RWPE2 (cell line): ENCODE measurements around the gene RYK.

Source experiments
- ATAC-seq: fragments of 200-7000 bp; cut with Tn5 transposase; 3 replicates; pipeline ENCODE4 v1.9.1; 2021; ENCODE audit warnings: low read depth
- DNase-seq: peaks from one replicate; pipeline ENCODE4 v3.0.0-alpha.2; 2020; ENCODE audit warnings: low spot score
- H3K27ac ChIP-seq: fragments of 450-650 bp; 2 replicates; pipeline ENCODE4 v1.5.1; 2017; ENCODE audit warnings: mild to moderate bottlenecking; ENCODE audit not compliant: poor library complexity, severe bottlenecking
- H3K27me3 ChIP-seq: fragments of 250-450 bp; sonication (Bioruptor Pico); 2 replicates; pipeline ENCODE4 v1.5.1; 2021; ENCODE audit warnings: mild to moderate bottlenecking, moderate library complexity; ENCODE audit not compliant: insufficient read depth, poor library complexity, severe bottlenecking
- H3K36me3 ChIP-seq: fragments of 250-450 bp; sonication (Bioruptor Pico); 2 replicates; pipeline ENCODE4 v1.5.1; 2020; ENCODE audit warnings: low read depth, mild to moderate bottlenecking, moderate library complexity
- H3K4me1 ChIP-seq: fragments of 250-450 bp; sonication (Bioruptor Pico); 2 replicates; pipeline ENCODE4 v1.5.1; 2021; ENCODE audit warnings: mild to moderate bottlenecking, moderate library complexity; ENCODE audit not compliant: insufficient read depth, poor library complexity, severe bottlenecking
- H3K4me3 ChIP-seq: fragments of 250-450 bp; sonication (Bioruptor Pico); 2 replicates; pipeline ENCODE4 v1.5.1; 2021; ENCODE audit warnings: mild to moderate bottlenecking, moderate library complexity; ENCODE audit not compliant: severe bottlenecking
- H3K9me3 ChIP-seq: fragments of 250-450 bp; sonication (Bioruptor Pico); 2 replicates; pipeline ENCODE4 v1.5.1; 2021; ENCODE audit warnings: mild to moderate bottlenecking, moderate library complexity; ENCODE audit not compliant: severe bottlenecking
- CTCF ChIP-seq: fragments of 450-650 bp; IDR thresholded peaks from one replicate; pipeline ENCODE4 v1.5.1; 2017; ENCODE audit warnings: mild to moderate bottlenecking, moderate library complexity; ENCODE audit not compliant: poor library complexity, severe bottlenecking

The RYK gene

GRCh38 chr3:134260987-134261386 lies 10.3 kb upstream of the RYK start:
- Histone ChIP-seq H3K9me3 (peaks cover 2% of the 10 kb centered on the region), H3K4me3 (no peak overlapping the region), H3K27me3 (no peaks in the 10 kb centered on the region), H3K36me3 (no peaks in the 10 kb centered on the region), H3K4me1 (peaks cover 4% of the 10 kb centered on the region), H3K27ac (no peak overlapping the region)
- DNase-seq (no peak), ATAC-seq (no peak)
- no peak for TF ChIP-seq CTCF

DNA sequence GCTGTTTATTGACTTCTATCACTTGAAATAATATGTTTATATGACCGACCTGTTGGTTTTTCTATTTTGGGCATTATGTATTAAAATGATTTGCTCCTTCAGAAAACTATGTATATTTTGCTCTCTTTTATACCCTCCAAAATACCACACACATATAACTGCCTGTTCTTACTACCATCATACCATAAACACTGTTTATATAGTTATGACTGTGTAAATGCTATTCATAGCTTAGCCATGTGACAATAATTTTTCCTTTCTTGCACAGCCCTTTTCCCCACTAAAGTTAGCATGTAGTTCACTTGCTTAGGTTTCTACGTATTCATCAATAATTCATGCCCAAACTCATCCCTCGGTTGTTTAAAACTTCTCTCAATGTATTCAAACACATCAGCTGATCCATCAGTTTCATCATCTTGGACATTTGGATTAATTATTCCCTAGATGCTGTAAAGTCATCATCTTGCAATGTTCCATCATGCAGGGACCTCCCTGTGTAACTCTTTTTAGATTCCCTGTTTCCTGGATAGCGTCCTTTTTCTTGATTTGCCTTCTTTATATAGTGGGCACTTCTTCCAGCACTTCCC lies 8.2 kb upstream of the RYK start:
- no peaks in the 10 kb centered on the region for H3K27me3 ChIP-seq
- H3K36me3 ChIP-seq: no peaks in the 10 kb centered on the region
- TF ChIP-seq CTCF: no peak
- no peak overlapping the region for H3K27ac ChIP-seq
- peaks cover 2% of the 10 kb centered on the region for H3K9me3 ChIP-seq
- H3K4me1 ChIP-seq: peaks cover 4% of the 10 kb centered on the region
- DNase-seq (no peak), ATAC-seq (peak; percentile 21; the same call in 1 of the 3 replicates)
- H3K4me3 ChIP-seq: no peak overlapping the region

DNA sequence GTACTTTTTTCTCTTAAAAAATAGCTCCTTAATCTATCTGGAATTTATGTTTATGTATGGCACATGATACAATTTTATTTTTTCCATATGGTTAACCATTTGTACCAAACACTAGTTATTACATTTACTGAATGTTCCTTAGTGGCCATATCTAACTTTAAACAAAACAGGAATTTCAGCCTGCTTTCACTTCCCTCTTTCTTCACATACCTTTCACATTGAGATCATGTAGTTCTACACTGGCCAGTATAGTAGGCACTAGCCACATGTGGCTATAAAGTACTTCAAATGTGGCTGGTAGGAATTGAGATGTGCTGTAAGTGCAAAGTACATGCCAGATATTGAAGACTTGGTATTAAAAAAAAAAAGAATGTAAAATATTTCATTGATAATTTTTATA lies 4.7 kb upstream of the RYK start:
- ATAC-seq (no peak), DNase-seq (no peak)
- no peak overlapping the region for H3K27ac ChIP-seq
- H3K4me1 ChIP-seq: peaks cover 7% of the 10 kb centered on the region
- H3K9me3 ChIP-seq: no peaks in the 10 kb centered on the region
- H3K27me3 ChIP-seq: no peaks in the 10 kb centered on the region
- no peaks in the 10 kb centered on the region for H3K36me3 ChIP-seq
- no peak for TF ChIP-seq CTCF
- no peak overlapping the region for H3K4me3 ChIP-seq

DNA sequence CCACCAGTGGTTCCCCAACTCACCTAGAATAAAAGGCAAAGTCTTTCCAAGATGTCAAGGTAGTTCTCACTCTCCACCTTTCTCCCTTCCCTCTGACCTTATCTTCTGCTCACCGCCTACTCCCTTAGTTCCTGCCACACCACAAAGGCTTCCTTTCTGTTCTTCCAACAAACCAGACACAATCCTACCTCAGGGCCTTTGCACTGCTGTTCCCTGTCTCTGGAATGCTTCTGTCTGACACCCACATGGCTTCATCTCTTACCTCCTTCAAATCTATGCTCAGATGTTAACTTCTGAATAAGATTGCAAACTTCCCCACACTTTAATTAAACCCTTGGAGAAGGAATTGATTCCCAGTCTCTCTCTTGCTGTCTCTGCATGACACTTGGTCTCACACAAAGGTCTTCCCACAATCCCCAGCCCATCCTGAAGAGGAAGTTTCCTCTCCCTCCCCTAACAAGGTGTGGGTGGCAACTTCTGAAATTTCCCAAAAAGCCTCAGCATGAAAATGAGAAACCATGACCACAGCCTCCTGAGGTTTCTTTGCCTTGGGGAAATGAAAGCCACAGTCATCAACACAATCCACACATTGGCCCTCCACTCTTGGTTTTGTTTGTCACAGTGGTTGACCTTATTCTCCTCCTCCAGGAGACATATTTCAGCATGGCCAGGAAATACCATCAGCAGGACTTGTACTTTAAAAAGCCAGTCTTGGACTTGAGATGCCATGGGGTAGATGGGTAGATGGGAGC lies 3.0 kb upstream of the RYK start:
- Histone ChIP-seq H3K27ac (no peak overlapping the region), H3K36me3 (no peaks in the 10 kb centered on the region), H3K4me3 (no peak overlapping the region), H3K27me3 (no peaks in the 10 kb centered on the region), H3K4me1 (peaks cover 5% of the 10 kb centered on the region), H3K9me3 (no peaks in the 10 kb centered on the region)
- no peak for ATAC-seq
- DNase-seq: no peak
- no peak for TF ChIP-seq CTCF

- Histone ChIP-seq H3K27ac (no peak overlapping the region), H3K4me1 (peaks cover 10% of the 10 kb centered on the region), H3K4me3 (no peak overlapping the region), H3K27me3 (no peaks in the 10 kb centered on the region), H3K36me3 (no peaks in the 10 kb centered on the region), H3K9me3 (no peaks in the 10 kb centered on the region)
- DNase-seq (no peak), ATAC-seq (no peak)
- no peak for TF ChIP-seq CTCF
These were observed 2.1 kb upstream of the RYK start for GRCh38 chr3:134252766-134253165.
